Left ventricle myocardium inferior (tissue), 1 donor: ENCODE results near the gene ACTN1. TPM values are rescaled to one million over a fixed set of nuclear protein-coding genes. Genes with fewer than 3 reads are reported as not detected.

Source experiments
- DNase-seq: peaks from one replicate; pipeline ENCODE4 v3.0.0-alpha.2; 2020
- H3K27ac ChIP-seq: fragments of 200-600 bp; replicated peaks from 2 replicates; pipeline ENCODE4 v1.8.0; 2021
- H3K27me3 ChIP-seq: fragments of 200-600 bp; 2 replicates; pipeline ENCODE4 v1.8.0; 2021; ENCODE audit warnings: low read depth
- H3K36me3 ChIP-seq: fragments of 200-600 bp; 2 replicates; pipeline ENCODE4 v1.8.0; 2021
- H3K4me1 ChIP-seq: fragments of 200-600 bp; 2 replicates; pipeline ENCODE4 v1.8.0; 2021
- H3K4me3 ChIP-seq: fragments of 200-600 bp; 2 replicates; pipeline ENCODE4 v1.8.0; 2021; ENCODE audit warnings: mild to moderate bottlenecking, moderate library complexity
- H3K9me3 ChIP-seq: fragments of 200-600 bp; replicated peaks from 2 replicates; pipeline ENCODE4 v1.8.0; 2021
- CTCF ChIP-seq: fragments of 200-600 bp; IDR thresholded peaks from 2 replicates; pipeline ENCODE4 v1.8.0; 2021; ENCODE audit warnings: antibody characterized with exemption, mild to moderate bottlenecking, borderline replicate concordance
- intact Hi-C: fragments of 100-400 bp; cut with micrococcal nuclease; formaldehyde crosslinking; loops from one replicate; pipeline ENCODE4 v1.11.0; 2022
- total RNA-seq: library from RNA; stranded (reverse); fragmentation: NEBNext Ultra II Directional; extraction: Animal tissue kit (Norgen Biotek cat#: 25700); gene quantifications from one replicate; pipeline ENCODE4 v1.2.1, GENCODE V29; 2021
- donor health status: DM: no; HTN: yes; CAD: no; lungs with severe emphysema.

The ACTN1 gene
- total RNA-seq, 1 donor from 2014 or later, result 75.4 TPM

- Histone ChIP-seq H3K27ac (peak overlapping the region; percentile 94), H3K4me1 (peaks cover 54% of the 10 kb centered on the region), H3K4me3 (peak overlapping the region; percentile 93), H3K9me3 (no peaks in the 10 kb centered on the region), H3K36me3 (no peaks in the 10 kb centered on the region), H3K27me3 (no peaks in the 10 kb centered on the region)
- peak; percentile 50 for DNase-seq
- TF ChIP-seq CTCF, result no peak
- intact Hi-C loops, result no loop called here
Measured at GRCh38 chr14:68979722-68980451, 785 bp upstream of the ACTN1 start.

- Histone ChIP-seq H3K36me3 (peaks cover 9% of the 10 kb centered on the region), H3K4me3 (peak overlapping the region; percentile 93), H3K27me3 (no peaks in the 10 kb centered on the region), H3K4me1 (peaks cover 69% of the 10 kb centered on the region), H3K9me3 (no peaks in the 10 kb centered on the region), H3K27ac (peak overlapping the region; percentile 94)
- intact Hi-C loops, result no loop called here
- peak; percentile 11 for TF ChIP-seq CTCF
- DNase-seq, result peak; percentile 71
Measured at GRCh38 chr14:68978172-68978911, 760 bp downstream of the ACTN1 start.

GRCh38 chr14:68977718-68978171 lies 1.4 kb downstream of the ACTN1 start:
- peaks cover 72% of the 10 kb centered on the region for H3K4me1 ChIP-seq
- DNase-seq, result peak; percentile 64

GRCh38 chr14:68977180-68977717 lies 1.9 kb downstream of the ACTN1 start:
- intact Hi-C loops, result no loop called here
- no peak for DNase-seq
- peaks cover 19% of the 10 kb centered on the region for H3K36me3 ChIP-seq
- H3K27ac ChIP-seq, result peak overlapping the region; percentile 94
- no peaks in the 10 kb centered on the region for H3K27me3 ChIP-seq
- no peak for TF ChIP-seq CTCF
- H3K4me1 ChIP-seq, result peaks cover 75% of the 10 kb centered on the region
- H3K9me3 ChIP-seq, result no peaks in the 10 kb centered on the region
- H3K4me3 ChIP-seq, result peak overlapping the region; percentile 93

More at GRCh38 chr14:68977718-68978171, 1.4 kb downstream of the ACTN1 start:
- H3K27ac ChIP-seq, result peak overlapping the region; percentile 94
- peaks cover 15% of the 10 kb centered on the region for H3K36me3 ChIP-seq
- no peak for TF ChIP-seq CTCF
- no peaks in the 10 kb centered on the region for H3K27me3 ChIP-seq
- H3K9me3 ChIP-seq, result no peaks in the 10 kb centered on the region
- H3K4me3 ChIP-seq, result peak overlapping the region; percentile 93
- intact Hi-C loops, result no loop called here

GRCh38 chr14:68976160-68977067 lies 2.7 kb downstream of the ACTN1 start:
- Histone ChIP-seq H3K4me1 (peaks cover 77% of the 10 kb centered on the region), H3K36me3 (peaks cover 19% of the 10 kb centered on the region), H3K9me3 (no peaks in the 10 kb centered on the region), H3K27me3 (no peaks in the 10 kb centered on the region), H3K4me3 (peak overlapping the region; percentile 93), H3K27ac (peak overlapping the region; percentile 94)
- DNase-seq, result peak; percentile 58
- no peak for TF ChIP-seq CTCF
- intact Hi-C loops, result no loop called here
